HepG2 (cell line): ENCODE measurements around the gene PIGZ. TPM values are rescaled to one million over a fixed set of nuclear protein-coding genes. Genes with fewer than 3 reads are reported as not detected.
A peak's percentile ranks its signal among the peaks of the same experiment; 100 is the strongest.

Experiments used
- E2F5 ChIP-seq: sonication (generic); formaldehyde crosslinking; conservative IDR thresholded peaks from 2 replicates; pipeline ENCODE4 v1.4.0; 2020; ENCODE audit warnings: missing genetic modification reagents
- HINFP ChIP-seq: sonication (generic); formaldehyde crosslinking; IDR thresholded peaks from 2 replicates; pipeline ENCODE4 v1.4.0; 2020; ENCODE audit warnings: low read depth, mild to moderate bottlenecking, missing genetic modification reagents
- ZNF687 ChIP-seq: sonication (generic); formaldehyde crosslinking; IDR thresholded peaks from 2 replicates; pipeline ENCODE4 v1.5.1; 2020; ENCODE audit warnings: mild to moderate bottlenecking, missing genetic modification reagents, moderate library complexity
- polyA plus RNA-seq, 8 experiments: library from polyadenylated mRNA; depleted of rRNA in 3 of 8; stranded (reverse) in 7 of 8; unstranded in 1 of 8; fragments of >200 nt; fragmentation: Illumina TruSeq in 4 of 8; extraction: Trizol in 4 of 8; gene quantifications; 2 replicates each; pipeline versions ENCODE4 v1.2.1 to v1.2.3, GENCODE V29; 2011 to 2016; ENCODE audit warnings: low read depth in 4 of 8, missing spikeins in 1 of 8, mixed read lengths in 1 of 8; ENCODE audit not compliant: insufficient read depth in 1 of 8
- total RNA-seq, 5 experiments: library from RNA; depleted of rRNA; stranded (reverse); fragments of >200 nt; fragmentation: Illumina TruSeq; extraction: Trizol; gene quantifications; 2 replicates each; pipeline ENCODE4 v1.2.3, GENCODE V29; 2016; ENCODE audit warnings: low read depth in 1 of 5

Gene PIGZ
- total and polyA plus RNA-seq, 2 of the 13 experiments (the other 11 are each of a cell fraction or from before 2014, with no cell fraction given): 4.7 to 60.5 TPM

GRCh38 chr3:196987022-196987421 is 18.4 kb upstream of the PIGZ start (continued):
- TF ChIP-seq E2F5 (CRISPR knock-in tag) (no peak), HINFP (no peak), ZNF687 (CRISPR knock-in tag) (peak; percentile 40; the same call in 1 of the 2 replicates)
